Mesendoderm (in vitro differentiated cells): ENCODE data around the gene PCDHGA9.
"Not testable (repeated sequence)": the region's sequence is repeated elsewhere in the genome, so short reads cannot be mapped to it uniquely, and the experiment has no call there.

ENCODE experiments used
- DNase-seq: peaks from one replicate; pipeline ENCODE4 v3.0.0; 2013
- H2AK5ac ChIP-seq: 2 replicates; pipeline ENCODE4 v1.6.1; 2013; ENCODE audit warnings: low read length, inconsistent platforms
- H2BK120ac ChIP-seq: 2 replicates; pipeline ENCODE4 v1.6.1; 2013; ENCODE audit warnings: low read depth, mild to moderate bottlenecking, low read length, moderate library complexity, mixed read lengths
- H2BK15ac ChIP-seq: replicated peaks from 2 replicates; pipeline ENCODE4 v1.6.1; 2013; ENCODE audit warnings: low read depth, mild to moderate bottlenecking, moderate library complexity
- H2BK5ac ChIP-seq: 2 replicates; pipeline ENCODE4 v1.6.1; 2013; ENCODE audit warnings: low read length, inconsistent platforms
- H3K18ac ChIP-seq: 2 replicates; pipeline ENCODE4 v1.6.1; 2013; ENCODE audit warnings: mild to moderate bottlenecking, low read length, mixed read lengths
- H3K23ac ChIP-seq: one replicate; pipeline ENCODE4 v1.6.1; 2013; ENCODE audit warnings: low read length
- H3K27ac ChIP-seq: 2 replicates; pipeline ENCODE4 v1.5.1; 2013; ENCODE audit warnings: low read depth, mild to moderate bottlenecking, inconsistent platforms, low read length, moderate library complexity
- H3K27me3 ChIP-seq: 2 replicates; pipeline ENCODE4 v1.6.1; 2013; ENCODE audit warnings: low read length, control low read depth, mild to moderate bottlenecking, inconsistent platforms; ENCODE audit not compliant: insufficient read depth, poor library complexity
- H3K36me3 ChIP-seq: 2 replicates; pipeline ENCODE4 v1.6.1; 2013; ENCODE audit warnings: low read length, inconsistent platforms; ENCODE audit not compliant: control insufficient read depth, insufficient read depth
- H3K4ac ChIP-seq: one replicate; pipeline ENCODE4 v1.6.1; 2013; ENCODE audit warnings: low read depth, mild to moderate bottlenecking, low read length, moderate library complexity
- H3K4me1 ChIP-seq: 2 replicates; pipeline ENCODE4 v1.6.1; 2013; ENCODE audit warnings: low read depth, low read length, inconsistent platforms; ENCODE audit not compliant: control insufficient read depth
- H3K4me2 ChIP-seq: 2 replicates; pipeline ENCODE4 v1.6.1; 2013; ENCODE audit warnings: low read length
- H3K4me3 ChIP-seq: 2 replicates; pipeline ENCODE4 v1.5.1; 2013; ENCODE audit warnings: mild to moderate bottlenecking, low read length
- H3K56ac ChIP-seq: one replicate; pipeline ENCODE4 v1.6.1; 2013; ENCODE audit warnings: low read length
- H3K79me1 ChIP-seq: 2 replicates; pipeline ENCODE4 v1.6.1; 2013; ENCODE audit warnings: low read length, inconsistent platforms
- H3K79me2 ChIP-seq: 2 replicates; pipeline ENCODE4 v1.6.1; 2013; ENCODE audit warnings: mild to moderate bottlenecking, low read length; ENCODE audit not compliant: control insufficient read depth, insufficient read depth
- H3K9ac ChIP-seq: 2 replicates; pipeline ENCODE4 v1.6.1; 2013; ENCODE audit warnings: low read length, inconsistent platforms
- H4K5ac ChIP-seq: one replicate; pipeline ENCODE4 v1.6.1; 2013; ENCODE audit warnings: low read length
- H4K8ac ChIP-seq: one replicate; pipeline ENCODE4 v1.6.1; 2013; ENCODE audit warnings: low read depth, mild to moderate bottlenecking, control low read depth, low read length, moderate library complexity
- WGBS: extraction: QIAGEN DNeasy Blood & Tissue Kit; methylation state at CpG from one replicate; pipeline ENCODE4 v1.1.7; 2013; ENCODE audit warnings: low lambda C conversion rate, missing lambda C conversion rate; ENCODE audit not compliant: insufficient coverage; ENCODE audit errors: extremely low coverage; 5-methylcytosine and 5-hydroxymethylcytosine counted together

PCDHGA9 gene

GRCh38 chr5:141417494-141418172 is 15.1 kb downstream of the PCDHGA9 start, which contains the start of gene PCDHGB7:
PCDHGB7 (plus strand) TSS chr5:141417677; CDS start chr5:141417860, 183 bp downstream.
- H3K18ac ChIP-seq, H3K4me1 ChIP-seq, H3K36me3 ChIP-seq, H2AK5ac ChIP-seq, H4K8ac ChIP-seq, H3K4ac ChIP-seq, H3K79me1 ChIP-seq, H3K23ac ChIP-seq, H2BK5ac ChIP-seq, H2BK15ac ChIP-seq, H3K27ac ChIP-seq, H3K27me3 ChIP-seq, H3K79me2 ChIP-seq, H2BK120ac ChIP-seq, H4K5ac ChIP-seq: not testable (repeated sequence)
- peak within 1 kb of the TSS; percentile 75 for H3K9ac ChIP-seq
- H3K56ac ChIP-seq: peak within 1 kb of the TSS; percentile 92
- H3K4me2 ChIP-seq: peak within 1 kb of the TSS; percentile 25
- DNase-seq: peak; percentile 92
- H3K4me3 ChIP-seq: peak within 1 kb of the TSS; percentile 70
- no CpG with 5 or more reads among the region's 47 CpGs for WGBS

DNA sequence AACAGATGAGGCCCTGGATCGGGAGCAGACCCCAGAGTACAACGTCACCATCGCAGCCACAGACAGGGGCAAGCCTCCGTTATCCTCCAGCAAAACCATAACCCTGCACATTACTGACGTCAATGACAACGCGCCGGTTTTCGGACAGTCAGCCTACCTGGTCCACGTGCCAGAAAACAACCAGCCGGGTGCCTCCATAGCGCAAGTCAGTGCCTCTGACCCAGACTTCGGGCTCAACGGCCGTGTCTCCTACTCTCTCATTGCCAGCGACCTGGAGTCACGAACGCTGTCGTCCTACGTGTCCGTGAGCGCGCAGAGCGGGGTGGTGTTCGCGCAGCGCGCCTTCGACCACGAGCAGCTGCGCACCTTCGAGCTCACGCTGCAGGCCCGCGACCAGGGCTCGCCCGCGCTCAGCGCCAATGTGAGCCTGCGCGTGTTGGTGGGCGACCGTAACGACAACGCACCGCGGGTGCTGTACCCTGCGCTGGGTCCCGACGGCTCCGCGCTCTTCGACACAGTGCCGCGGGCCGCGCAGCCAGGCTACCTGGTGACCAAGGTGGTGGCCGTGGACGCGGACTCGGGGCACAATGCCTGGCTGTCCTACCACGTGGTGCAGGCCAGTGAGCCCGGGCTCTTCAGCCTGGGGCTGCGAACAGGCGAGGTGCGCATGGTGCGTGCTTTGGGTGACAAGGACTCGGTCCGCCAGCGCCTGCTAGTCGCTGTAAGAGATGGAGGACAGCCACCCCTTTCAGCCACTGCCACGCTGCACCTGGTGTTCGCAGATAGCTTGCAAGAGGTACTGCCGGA is 16.7 kb downstream of the PCDHGA9 start:
- no peak overlapping the region for H4K5ac ChIP-seq
- H2BK15ac ChIP-seq: no peak overlapping the region
- no peak overlapping the region for H3K4me2 ChIP-seq
- H3K9ac ChIP-seq: no peak overlapping the region
- H4K8ac ChIP-seq: no peak overlapping the region
- no peak overlapping the region for H3K27ac ChIP-seq
- H3K79me2 ChIP-seq: no peaks in the 10 kb centered on the region
- H3K27me3 ChIP-seq: no peaks in the 10 kb centered on the region
- no peak overlapping the region for H3K18ac ChIP-seq
- H3K23ac ChIP-seq: no peak overlapping the region
- no peaks in the 10 kb centered on the region for H3K36me3 ChIP-seq
- no peak overlapping the region for H3K4ac ChIP-seq
- no peak overlapping the region for H2BK120ac ChIP-seq
- no peak for DNase-seq
- H3K79me1 ChIP-seq: no peaks in the 10 kb centered on the region
- H2AK5ac ChIP-seq: no peak overlapping the region
- no peak overlapping the region for H3K56ac ChIP-seq
- no peaks in the 10 kb centered on the region for H3K4me1 ChIP-seq
- H3K4me3 ChIP-seq: no peak overlapping the region
- WGBS: no CpG with 5 or more reads among the region's 74 CpGs
- no peak overlapping the region for H2BK5ac ChIP-seq

GRCh38 chr5:141420855-141421488 is 18.4 kb downstream of the PCDHGA9 start, which contains the start of gene PCDHGA11:
PCDHGA11 (plus strand) TSS chr5:141421051; CDS start chr5:141421228, 177 bp downstream.
- Histone ChIP-seq H2BK15ac (no peak within 1 kb of the TSS), H2BK5ac (no peak within 1 kb of the TSS), H2BK120ac (no peak within 1 kb of the TSS), H3K4me2 (no peak within 1 kb of the TSS), H3K79me1 (no peaks in the 10 kb centered on the region), H4K5ac (no peak within 1 kb of the TSS), H3K4ac (no peak within 1 kb of the TSS), H3K9ac (no peak within 1 kb of the TSS), H4K8ac (no peak within 1 kb of the TSS), H3K27me3 (no peaks in the 10 kb centered on the region), H3K4me1 (no peaks in the 10 kb centered on the region), H3K56ac (no peak within 1 kb of the TSS), H3K23ac (no peak within 1 kb of the TSS), H2AK5ac (no peak within 1 kb of the TSS), H3K4me3 (no peak within 1 kb of the TSS), H3K79me2 (no peaks in the 10 kb centered on the region), H3K27ac (no peak within 1 kb of the TSS), H3K18ac (no peak within 1 kb of the TSS), H3K36me3 (no peaks in the 10 kb centered on the region)
- DNase-seq: peak; percentile 73
- WGBS: no CpG with 5 or more reads among the region's 42 CpGs

GRCh38 chr5:141421489-141421855 is 18.9 kb downstream of the PCDHGA9 start:
- H3K79me2 ChIP-seq: no peaks in the 10 kb centered on the region
- H4K5ac ChIP-seq: no peak overlapping the region
- no peak overlapping the region for H3K4me3 ChIP-seq
- no peak for DNase-seq
- no peaks in the 10 kb centered on the region for H3K36me3 ChIP-seq
- no peak overlapping the region for H2AK5ac ChIP-seq
- no peak overlapping the region for H2BK120ac ChIP-seq
- no peak overlapping the region for H3K23ac ChIP-seq
- H3K27ac ChIP-seq: no peak overlapping the region
- no peak overlapping the region for H3K9ac ChIP-seq
- H3K4me2 ChIP-seq: no peak overlapping the region
- no peak overlapping the region for H2BK15ac ChIP-seq
- H3K4me1 ChIP-seq: no peaks in the 10 kb centered on the region
- H3K79me1 ChIP-seq: no peaks in the 10 kb centered on the region
- no peak overlapping the region for H3K4ac ChIP-seq
- no CpG with 5 or more reads among the region's 13 CpGs for WGBS
- H4K8ac ChIP-seq: no peak overlapping the region
- no peaks in the 10 kb centered on the region for H3K27me3 ChIP-seq
- H2BK5ac ChIP-seq: no peak overlapping the region
- no peak overlapping the region for H3K56ac ChIP-seq
- H3K18ac ChIP-seq: no peak overlapping the region

- no peaks in the 10 kb centered on the region for H3K36me3 ChIP-seq
- no peaks in the 10 kb centered on the region for H3K27me3 ChIP-seq
- H3K79me2 ChIP-seq: no peaks in the 10 kb centered on the region
- H4K8ac ChIP-seq: no peak overlapping the region
- no peak for DNase-seq
- no peak overlapping the region for H3K56ac ChIP-seq
- no peak overlapping the region for H3K4me2 ChIP-seq
- no peak overlapping the region for H2BK120ac ChIP-seq
- H3K18ac ChIP-seq: no peak overlapping the region
- H3K27ac ChIP-seq: no peak overlapping the region
- no peak overlapping the region for H2AK5ac ChIP-seq
- H3K4me3 ChIP-seq: no peak overlapping the region
- no peaks in the 10 kb centered on the region for H3K4me1 ChIP-seq
- H3K4ac ChIP-seq: no peak overlapping the region
- H3K9ac ChIP-seq: no peak overlapping the region
- no peaks in the 10 kb centered on the region for H3K79me1 ChIP-seq
- H2BK5ac ChIP-seq: no peak overlapping the region
- WGBS: no CpG with 5 or more reads among the region's 42 CpGs
- H2BK15ac ChIP-seq: no peak overlapping the region
- H3K23ac ChIP-seq: no peak overlapping the region
- no peak overlapping the region for H4K5ac ChIP-seq
Observed at GRCh38 chr5:141422742-141423291, 20.2 kb downstream of the PCDHGA9 start.
